Lower leg skin (tissue), 3 donors: ENCODE results near the gene BUD13.

Source experiments
- CTCF ChIP-seq, 3 donors: fragments of 450-650 bp; IDR thresholded peaks; one replicate each; pipeline ENCODE4 v1.5.1; 2016; ENCODE audit warnings: antibody characterized with exemption in 3 of 3, mild to moderate bottlenecking in 3 of 3, moderate library complexity in 2 of 3
- POLR2A ChIP-seq, 2 donors: fragments of 450-650 bp; IDR thresholded peaks; one replicate each; pipeline ENCODE4 v1.6.1; 2016 to 2017; ENCODE audit warnings: antibody characterized with exemption in 2 of 2, mild to moderate bottlenecking in 1 of 2, moderate library complexity in 1 of 2

DNA sequence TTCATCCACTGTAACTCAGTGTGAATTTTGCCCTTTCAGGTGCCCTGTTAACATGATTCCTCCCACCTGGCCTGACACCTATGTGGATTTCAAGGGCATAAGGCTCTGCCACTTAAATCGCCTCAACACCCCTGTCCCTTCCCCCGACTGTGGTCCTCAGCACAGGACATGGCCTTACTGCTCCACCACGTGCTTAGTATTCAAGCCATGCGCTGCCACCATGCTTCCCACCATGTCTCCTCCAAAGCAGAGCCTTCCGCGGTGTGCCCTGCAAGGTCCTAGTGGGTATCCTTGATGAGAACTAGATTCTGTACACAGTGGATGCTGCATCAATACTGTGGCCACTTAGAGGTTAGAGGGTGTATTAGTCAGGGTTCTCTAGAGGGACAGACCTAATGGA lies 51.9 kb downstream of the BUD13 start:
- TF ChIP-seq CTCF (IDR thresholded peaks at IDR 0.05) (no peak), POLR2A (IDR thresholded peaks at IDR 0.05) (no peak)
